Loucy (cell line): ENCODE data around the gene TOPAZ1.

Experiments used
- CTCF ChIP-seq: fragments of 200-600 bp; sonication (generic); conservative IDR thresholded peaks from 2 replicates; pipeline ENCODE4 v1.5.1; 2014; ENCODE audit warnings: mild to moderate bottlenecking, antibody characterized with exemption, low read length
- EZH2phosphoT487 ChIP-seq: fragments of 200-600 bp; IDR thresholded peaks from 2 replicates; pipeline ENCODE4 v1.6.1; 2018; ENCODE audit warnings: antibody characterized with exemption, mild to moderate bottlenecking, moderate library complexity, borderline replicate concordance

DNA sequence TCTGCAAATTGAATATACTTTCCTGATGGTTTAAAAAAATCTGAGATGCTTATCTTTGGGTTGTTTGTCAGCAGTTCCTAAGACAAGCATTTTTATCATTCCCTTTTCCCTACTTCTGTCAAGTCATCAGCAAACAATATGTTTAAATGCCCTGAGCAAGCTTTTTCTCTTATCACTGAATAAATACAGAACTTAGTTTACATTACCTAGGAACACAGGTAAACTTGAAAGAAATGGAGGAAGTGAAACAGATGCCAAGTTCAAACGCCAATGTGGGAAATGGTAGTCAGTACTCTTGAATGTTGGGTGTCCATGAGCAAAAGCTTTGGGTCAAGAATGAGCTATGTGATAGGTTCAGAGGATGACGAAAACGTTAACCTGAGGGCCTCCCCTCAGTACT lies 79.6 kb downstream of the TOPAZ1 start:
- TF ChIP-seq CTCF (no peak), EZH2phosphoT487 (no peak)
